Measurements from ENCODE around the gene TMEM63A.

DNA sequence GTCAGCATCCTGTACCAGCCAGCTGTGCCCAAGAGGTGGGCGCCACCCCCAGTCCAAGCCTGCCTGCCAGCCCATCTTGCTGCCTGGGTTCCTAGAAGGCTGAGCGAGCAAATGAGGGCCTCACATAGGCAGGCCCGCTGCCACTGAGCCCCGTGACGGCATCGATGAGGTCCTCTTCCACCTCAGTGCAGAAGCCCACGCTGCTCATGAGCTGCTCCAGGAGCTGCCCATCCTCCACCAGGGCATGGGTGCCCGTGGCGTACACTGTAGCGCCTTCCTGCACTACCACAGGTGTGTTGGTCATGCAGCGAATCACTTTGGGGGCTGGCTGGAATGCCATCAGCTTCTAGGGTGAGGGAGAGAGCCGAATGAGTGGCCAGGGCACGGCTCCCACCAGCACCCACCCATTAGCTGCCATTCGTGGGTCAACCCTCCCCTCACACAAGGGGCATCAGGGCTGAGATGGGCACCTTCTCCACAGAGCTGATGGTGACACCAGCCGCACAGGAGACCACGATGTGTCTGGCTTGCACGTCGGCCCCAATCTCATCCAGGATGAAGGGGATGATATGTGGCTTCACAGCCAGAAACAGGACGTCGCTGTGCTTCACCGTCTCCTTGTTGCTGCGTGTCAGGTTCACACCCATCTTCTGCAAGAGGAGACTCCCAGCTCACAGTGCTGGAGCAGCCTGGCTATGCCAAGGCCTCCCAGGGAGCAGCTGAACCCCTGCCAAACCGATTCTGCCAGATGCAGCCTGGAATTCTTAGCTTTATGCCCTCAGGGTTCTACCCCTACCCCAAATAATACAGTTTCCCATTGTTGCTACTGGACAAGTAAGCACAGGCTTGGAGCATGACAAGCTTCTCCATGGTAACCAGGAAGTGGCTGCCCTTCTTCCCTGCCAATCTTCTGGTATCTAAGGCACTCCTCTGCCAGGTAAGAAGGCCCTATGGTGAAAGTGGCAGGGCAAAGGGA is 39.8 kb upstream of the TMEM63A start:
- no peak for TF ChIP-seq CTCF (IDR thresholded peaks at IDR 0.05)
- no peak for TF ChIP-seq EZH2 (IDR thresholded peaks at IDR 0.05)
